Measurements from ENCODE around the gene KCTD20.

Gene KCTD20

GRCh38 chr6:36418558-36418957 is 24.2 kb upstream of the KCTD20 start:
- no peak overlapping the region for H3K4me3 ChIP-seq (ENCODE audit: insufficient read depth, low read length, poor library complexity, severe bottlenecking)
- TF ChIP-seq CTCF (IDR thresholded peaks at IDR 0.05; ENCODE audit: insufficient read depth, low read length, poor library complexity, severe bottlenecking), result no peak
- no peak for TF ChIP-seq EZH2phosphoT487 (conservative IDR thresholded peaks at IDR 0.05; ENCODE audit: low read length)
- H3K4me2 ChIP-seq (ENCODE audit: low read depth, low read length, poor library complexity, severe bottlenecking), result no peak overlapping the region
- 0 out of 2 replicates have a peak, but pooled peaks cover 2% of the 10 kb centered on the region for H3K9me3 ChIP-seq (ENCODE audit: insufficient read depth, low read length)
- H3K9ac ChIP-seq (ENCODE audit: low read length), result no peak overlapping the region
- no peak overlapping the region for H2AFZ ChIP-seq (ENCODE audit: low read depth, low read length, severe bottlenecking)
- no peaks in the 10 kb centered on the region for H3K9me2 ChIP-seq (replicated peaks; ENCODE audit: insufficient read depth, low read length)
- H3K27ac ChIP-seq (ENCODE audit: low read depth, low read length), result no peak overlapping the region
- H3F3A ChIP-seq (ENCODE audit: insufficient read depth), result peaks cover 4% of the 10 kb centered on the region; the same call in 1 of the 2 replicates
- no peaks in the 10 kb centered on the region for H3K36me3 ChIP-seq (ENCODE audit: low read length)
- H4K20me1 ChIP-seq (ENCODE audit: low read depth, low read length), result no peaks in the 10 kb centered on the region
- H3K79me2 ChIP-seq (ENCODE audit: insufficient read depth, low read length), result no peaks in the 10 kb centered on the region
- no peaks in the 10 kb centered on the region for H3K27me3 ChIP-seq (ENCODE audit: low read length)

- no peaks in the 10 kb centered on the region for H3K36me3 ChIP-seq (ENCODE audit: low read length)
- no peaks in the 10 kb centered on the region for H3K9me3 ChIP-seq (ENCODE audit: insufficient read depth, low read length)
- no peak overlapping the region for H3K27ac ChIP-seq (ENCODE audit: low read depth, low read length)
- no peaks in the 10 kb centered on the region for H3K27me3 ChIP-seq (ENCODE audit: low read length)
- H3F3A ChIP-seq (ENCODE audit: insufficient read depth), result peaks cover 4% of the 10 kb centered on the region; the same call in 1 of the 2 replicates
- H3K4me2 ChIP-seq (ENCODE audit: low read depth, low read length, poor library complexity, severe bottlenecking), result no peak overlapping the region
- no peak overlapping the region for H3K4me3 ChIP-seq (ENCODE audit: insufficient read depth, low read length, poor library complexity, severe bottlenecking)
- H2AFZ ChIP-seq (ENCODE audit: low read depth, low read length, severe bottlenecking), result no peak overlapping the region
- H3K9ac ChIP-seq (ENCODE audit: low read length), result no peak overlapping the region
- TF ChIP-seq EZH2phosphoT487 (conservative IDR thresholded peaks at IDR 0.05; ENCODE audit: low read length) (no peak), CTCF (IDR thresholded peaks at IDR 0.05; ENCODE audit: insufficient read depth, low read length, poor library complexity, severe bottlenecking) (no peak)
- H4K20me1 ChIP-seq (ENCODE audit: low read depth, low read length), result no peaks in the 10 kb centered on the region
- H3K79me2 ChIP-seq (ENCODE audit: insufficient read depth, low read length), result no peaks in the 10 kb centered on the region
- no peaks in the 10 kb centered on the region for H3K9me2 ChIP-seq (replicated peaks; ENCODE audit: insufficient read depth, low read length)
Measured at GRCh38 chr6:36419310-36419709, 23.5 kb upstream of the KCTD20 start.

- H3K9me2 ChIP-seq (replicated peaks; ENCODE audit: insufficient read depth, low read length), result no peaks in the 10 kb centered on the region
- H3K4me3 ChIP-seq (ENCODE audit: insufficient read depth, low read length, poor library complexity, severe bottlenecking), result peak overlapping the region; percentile 40
- no peaks in the 10 kb centered on the region for H3K9me3 ChIP-seq (ENCODE audit: insufficient read depth, low read length)
- no peaks in the 10 kb centered on the region for H4K20me1 ChIP-seq (ENCODE audit: low read depth, low read length)
- peak overlapping the region; percentile 33 for H3K27ac ChIP-seq (ENCODE audit: low read depth, low read length)
- TF ChIP-seq CTCF (IDR thresholded peaks at IDR 0.05; ENCODE audit: insufficient read depth, low read length, poor library complexity, severe bottlenecking), result no peak
- TF ChIP-seq EZH2phosphoT487 (conservative IDR thresholded peaks at IDR 0.05; ENCODE audit: low read length), result no peak
- no peaks in the 10 kb centered on the region for H3K79me2 ChIP-seq (ENCODE audit: insufficient read depth, low read length)
- peak overlapping the region; percentile 98 for H2AFZ ChIP-seq (ENCODE audit: low read depth, low read length, severe bottlenecking)
- H3K9ac ChIP-seq (ENCODE audit: low read length), result peak overlapping the region; percentile 62
- H3F3A ChIP-seq (ENCODE audit: insufficient read depth), result peaks cover 14% of the 10 kb centered on the region; the same call in 1 of the 2 replicates
- no peaks in the 10 kb centered on the region for H3K27me3 ChIP-seq (ENCODE audit: low read length)
- peak overlapping the region; percentile 67 for H3K4me2 ChIP-seq (ENCODE audit: low read depth, low read length, poor library complexity, severe bottlenecking)
- H3K36me3 ChIP-seq (ENCODE audit: low read length), result no peaks in the 10 kb centered on the region
Measured at GRCh38 chr6:36422714-36423100, 20.1 kb upstream of the KCTD20 start.

Data from SU-DHL-6 (cell line).